Muscle of leg (tissue), 11 donors: Measurements from ENCODE around the gene PPP1R13B. TPM values are rescaled to one million over a fixed set of nuclear protein-coding genes. Genes with fewer than 3 reads are reported as not detected.

ENCODE experiments used
- DNase-seq: peaks from one replicate; pipeline ENCODE4 v3.0.0; 2013
- H3K27ac ChIP-seq: one replicate; pipeline ENCODE4 v1.5.1; 2013; ENCODE audit warnings: mild to moderate bottlenecking, low read length, control low read depth
- H3K27me3 ChIP-seq: one replicate; pipeline ENCODE4 v1.6.1; 2013; ENCODE audit warnings: low read length; ENCODE audit not compliant: control insufficient read depth, insufficient read depth
- H3K36me3 ChIP-seq: one replicate; pipeline ENCODE4 v1.6.1; 2013; ENCODE audit warnings: low read length; ENCODE audit not compliant: control insufficient read depth, insufficient read depth
- H3K4me1 ChIP-seq: one replicate; pipeline ENCODE4 v1.6.1; 2013; ENCODE audit warnings: low read length; ENCODE audit not compliant: control insufficient read depth, insufficient read depth
- H3K4me3 ChIP-seq: one replicate; pipeline ENCODE4 v1.5.1; 2013; ENCODE audit warnings: low read length, control low read depth
- H3K9me3 ChIP-seq: replicated peaks from 2 replicates; pipeline ENCODE4 v1.6.1; 2013; ENCODE audit warnings: low read depth, low read length; ENCODE audit not compliant: control insufficient read depth
- WGBS: methylation state at CpG from one replicate; pipeline ENCODE4 v1.1.5; 2013; ENCODE audit warnings: missing lambda C conversion rate; ENCODE audit not compliant: insufficient coverage; 5-methylcytosine and 5-hydroxymethylcytosine counted together
- polyA plus RNA-seq, 8 donors: library from polyadenylated mRNA; unstranded; fragments of 120-200 nt; gene quantifications; one replicate each; pipeline versions ENCODE4 v1.2.1 to v1.2.3, GENCODE V29; 2013; ENCODE audit warnings: inconsistent platforms in 1 of 8, low replicate concordance in 1 of 8; ENCODE audit not compliant: insufficient read length in 8 of 8, insufficient read depth in 1 of 8
- total RNA-seq: library from RNA; stranded (reverse); fragments of 120-200 nt; gene quantifications from one replicate; pipeline ENCODE4 v1.2.4, GENCODE V29; 2013

The PPP1R13B gene
- total and polyA plus RNA-seq, 9 donors = 6.2 to 13.6 (median 9.1) TPM

DNA sequence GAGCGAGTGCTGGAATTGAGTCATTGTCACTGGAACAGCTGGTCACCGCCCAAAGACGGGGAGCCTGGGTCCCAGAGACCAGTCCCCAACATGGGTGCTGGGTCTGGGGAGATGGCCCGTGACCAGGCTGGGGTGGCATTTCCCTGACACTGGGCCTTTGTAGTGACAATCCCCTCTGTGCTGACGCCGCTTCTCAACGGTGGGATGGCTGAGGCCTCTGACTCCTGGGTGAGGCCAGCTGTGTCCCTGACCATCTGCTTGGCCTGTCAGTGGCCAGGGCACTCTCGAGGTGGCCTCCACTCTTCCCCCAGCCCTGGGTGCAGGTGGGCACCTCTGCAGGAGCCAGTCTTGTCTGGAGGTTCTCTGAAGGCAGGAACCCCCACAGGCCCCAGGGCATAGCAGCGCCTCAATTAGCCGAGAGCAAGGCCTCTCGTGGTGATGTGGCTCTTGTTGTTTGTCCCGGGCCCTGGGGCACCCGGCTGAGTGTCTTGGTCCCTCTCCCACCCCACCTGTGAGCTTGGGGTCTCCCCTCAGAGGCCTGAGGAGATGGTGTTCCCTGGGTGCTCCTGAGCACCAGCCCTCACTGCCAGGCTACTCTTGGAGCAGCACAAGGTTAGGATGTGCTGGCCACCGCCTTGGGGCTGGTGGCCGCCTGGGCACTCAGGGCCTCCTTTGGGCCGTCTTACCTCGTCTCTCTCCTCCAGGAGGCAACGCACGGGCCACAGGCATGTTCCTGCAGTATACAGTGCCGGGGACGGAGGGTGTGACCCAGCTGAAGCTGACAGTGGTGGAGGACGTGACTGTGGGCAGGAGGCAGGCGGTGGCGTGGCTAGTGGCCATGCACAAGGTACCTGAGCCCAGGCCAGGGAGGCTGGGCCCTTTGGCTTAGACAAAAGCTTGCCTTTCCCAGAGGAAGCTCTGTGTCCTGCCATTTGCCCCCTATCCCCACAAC is 115.2 kb downstream of the PPP1R13B start:
- Histone ChIP-seq H3K27ac (no peak overlapping the region), H3K4me1 (peaks cover 17% of the 10 kb centered on the region), H3K36me3 (peaks cover 66% of the 10 kb centered on the region), H3K4me3 (no peak overlapping the region), H3K27me3 (no peaks in the 10 kb centered on the region), H3K9me3 (no peaks in the 10 kb centered on the region)
- WGBS = 91% methylated on average over 20 of the region's 24 CpGs
- no peak for DNase-seq

DNA sequence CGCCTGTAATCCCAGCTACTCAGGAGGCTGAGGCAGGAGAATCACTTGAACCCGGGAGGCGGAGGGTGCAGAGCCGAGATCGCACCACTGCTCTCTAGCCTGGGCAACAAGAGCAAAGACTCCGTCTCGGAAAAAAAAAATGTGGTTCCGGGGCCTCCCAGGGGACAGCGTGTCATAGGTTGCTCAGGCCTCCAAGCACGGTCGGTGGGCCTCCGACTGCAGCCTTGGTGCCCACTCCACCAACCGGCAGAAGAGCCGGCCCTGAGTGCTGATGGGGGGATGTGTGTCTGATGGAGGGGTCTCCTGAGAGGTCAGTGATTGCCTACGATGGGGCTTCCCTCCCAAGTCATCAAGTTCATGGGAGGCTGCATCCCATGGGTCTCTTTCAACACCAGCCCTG is 115.9 kb downstream of the PPP1R13B start:
- H3K27me3 ChIP-seq = no peaks in the 10 kb centered on the region
- H3K4me3 ChIP-seq = no peak overlapping the region
- no peak overlapping the region for H3K27ac ChIP-seq
- peaks cover 66% of the 10 kb centered on the region for H3K36me3 ChIP-seq
- WGBS = 91% methylated on average over 13 of the region's 15 CpGs
- no peak for DNase-seq
- no peaks in the 10 kb centered on the region for H3K9me3 ChIP-seq
- peaks cover 15% of the 10 kb centered on the region for H3K4me1 ChIP-seq

DNA sequence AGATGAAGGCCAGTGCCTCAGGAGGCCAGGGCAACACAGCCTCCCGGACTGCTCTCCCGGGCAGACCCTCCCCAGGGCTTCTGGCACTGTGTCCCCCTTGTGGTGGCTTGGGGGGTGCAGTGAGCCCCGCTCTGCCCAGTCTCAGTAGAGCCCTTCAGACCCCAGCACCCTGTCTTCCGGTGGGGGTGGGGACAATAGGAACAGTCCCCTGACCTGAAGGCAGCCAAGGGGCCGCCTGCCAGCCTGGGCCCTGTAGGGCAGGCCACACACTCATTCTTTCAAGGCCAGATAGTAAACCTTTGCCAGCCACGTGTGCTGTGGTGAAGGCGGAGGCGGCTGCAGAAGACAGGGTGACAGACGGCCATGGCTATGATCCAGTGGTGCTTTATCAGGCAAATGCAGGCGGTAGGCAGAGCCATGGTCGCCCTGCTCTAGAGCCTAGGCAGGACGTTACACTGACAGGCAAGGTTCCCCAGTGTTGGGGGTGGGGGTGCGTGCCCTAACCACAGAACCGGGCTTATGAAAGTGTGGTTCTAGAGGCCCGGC is 116.8 kb downstream of the PPP1R13B start:
- no peak for DNase-seq
- Histone ChIP-seq H3K4me3 (no peak overlapping the region), H3K9me3 (no peaks in the 10 kb centered on the region), H3K4me1 (peaks cover 8% of the 10 kb centered on the region), H3K27ac (no peak overlapping the region), H3K27me3 (no peaks in the 10 kb centered on the region), H3K36me3 (peaks cover 71% of the 10 kb centered on the region)
- WGBS = 81% methylated on average over 14 of the region's 15 CpGs

DNA sequence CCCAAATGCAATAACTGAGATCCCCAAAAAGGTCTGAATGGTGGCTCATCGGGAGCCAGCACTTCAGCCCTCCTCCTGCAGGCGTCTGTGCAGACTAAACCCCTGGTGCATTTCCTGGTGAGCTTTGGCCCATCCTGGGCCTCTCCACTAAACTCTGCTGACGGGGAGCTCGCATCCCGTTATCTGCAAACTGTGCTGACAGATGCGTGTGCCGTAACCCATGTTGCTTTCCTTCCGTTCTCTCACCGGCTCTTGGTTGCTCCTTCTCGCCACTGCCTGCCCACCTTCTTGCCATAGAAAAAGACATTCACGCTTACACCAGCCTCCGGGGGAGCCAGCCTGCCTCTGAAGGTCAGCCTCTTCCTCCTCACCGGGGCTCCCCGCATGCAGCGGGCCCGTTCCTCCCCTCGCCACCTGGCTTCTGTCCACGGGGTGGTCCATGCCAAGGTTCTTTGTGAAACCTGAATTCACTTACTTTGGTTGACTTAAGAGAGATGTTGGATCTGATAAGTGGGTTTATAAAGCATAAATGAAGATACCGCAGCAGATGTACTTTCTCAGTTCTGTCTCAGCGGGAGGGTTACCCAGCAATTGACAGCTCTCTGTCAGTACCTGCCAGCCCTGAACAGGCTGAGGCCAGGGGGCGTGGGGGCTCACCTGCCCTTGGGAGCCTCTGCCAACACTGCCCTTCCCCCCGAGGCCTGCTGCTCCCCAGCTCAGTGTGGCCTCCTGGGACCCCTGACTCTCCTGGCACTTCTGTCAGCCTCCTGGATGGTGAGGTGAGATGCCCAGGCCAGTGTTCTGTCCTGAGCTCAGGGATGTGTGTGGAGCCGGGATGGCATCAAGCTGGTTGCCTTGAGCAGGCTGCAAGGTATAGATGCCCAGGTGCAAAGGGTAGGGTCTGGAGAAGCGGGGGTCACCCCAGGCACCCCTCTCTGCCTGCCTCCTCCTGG is 117.6 kb downstream of the PPP1R13B start:
- Histone ChIP-seq H3K36me3 (peaks cover 75% of the 10 kb centered on the region), H3K27me3 (no peaks in the 10 kb centered on the region), H3K27ac (no peak overlapping the region), H3K4me3 (no peak overlapping the region), H3K9me3 (no peaks in the 10 kb centered on the region), H3K4me1 (peaks cover 7% of the 10 kb centered on the region)
- 87% methylated on average over 17 of the region's 24 CpGs for WGBS
- no peak for DNase-seq

DNA sequence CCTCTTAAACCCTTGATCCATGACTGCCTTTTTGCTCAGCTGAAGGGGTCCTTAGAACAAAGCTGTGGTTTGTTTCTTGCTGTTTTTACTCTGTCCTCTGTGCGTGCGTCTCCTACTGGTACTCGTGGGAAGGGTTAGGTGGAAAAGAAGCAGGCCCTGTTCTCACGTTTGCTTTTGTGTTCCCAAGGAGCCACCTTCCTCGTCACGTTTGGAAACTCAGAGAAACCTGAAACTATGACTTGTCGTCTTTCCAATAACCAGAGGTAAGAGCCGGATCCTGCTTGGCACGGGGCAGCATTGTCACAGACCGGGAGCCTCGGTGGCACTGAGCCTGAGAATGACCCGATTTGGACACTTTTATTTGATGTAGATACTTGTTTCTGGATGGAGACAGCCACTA is 118.7 kb downstream of the PPP1R13B start:
- no peak for DNase-seq
- no peak overlapping the region for H3K27ac ChIP-seq
- H3K36me3 ChIP-seq = peaks cover 65% of the 10 kb centered on the region
- no peak overlapping the region for H3K4me3 ChIP-seq
- no peaks in the 10 kb centered on the region for H3K9me3 ChIP-seq
- no peaks in the 10 kb centered on the region for H3K27me3 ChIP-seq
- peaks cover 17% of the 10 kb centered on the region for H3K4me1 ChIP-seq
- WGBS = 73% methylated on average over 12 of the region's 12 CpGs

DNA sequence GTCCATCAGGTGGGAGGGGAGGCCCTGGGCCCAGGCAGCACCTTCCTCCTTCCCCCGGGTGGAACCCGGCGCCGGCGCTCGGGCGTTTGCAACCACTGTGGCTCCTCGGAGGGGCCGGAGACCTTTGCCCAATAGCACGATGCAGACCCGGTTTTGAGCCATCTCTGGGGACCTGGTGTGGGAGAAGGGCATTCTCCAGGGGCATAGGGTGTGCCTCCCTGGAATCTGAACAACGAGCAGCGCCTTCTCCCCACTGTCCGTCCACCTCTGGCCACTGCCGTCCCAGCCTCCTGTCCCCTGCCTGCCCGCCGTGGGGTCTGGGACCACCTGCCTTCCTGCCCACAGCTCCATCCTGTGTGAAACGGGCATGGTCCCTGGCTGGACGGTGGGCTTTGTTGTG is 119.2 kb downstream of the PPP1R13B start:
- 88% methylated on average over 9 of the region's 19 CpGs for WGBS
- Histone ChIP-seq H3K4me1 (peaks cover 23% of the 10 kb centered on the region), H3K4me3 (no peak overlapping the region), H3K27me3 (no peaks in the 10 kb centered on the region), H3K36me3 (peaks cover 60% of the 10 kb centered on the region), H3K9me3 (no peaks in the 10 kb centered on the region), H3K27ac (no peak overlapping the region)
- no peak for DNase-seq

DNA sequence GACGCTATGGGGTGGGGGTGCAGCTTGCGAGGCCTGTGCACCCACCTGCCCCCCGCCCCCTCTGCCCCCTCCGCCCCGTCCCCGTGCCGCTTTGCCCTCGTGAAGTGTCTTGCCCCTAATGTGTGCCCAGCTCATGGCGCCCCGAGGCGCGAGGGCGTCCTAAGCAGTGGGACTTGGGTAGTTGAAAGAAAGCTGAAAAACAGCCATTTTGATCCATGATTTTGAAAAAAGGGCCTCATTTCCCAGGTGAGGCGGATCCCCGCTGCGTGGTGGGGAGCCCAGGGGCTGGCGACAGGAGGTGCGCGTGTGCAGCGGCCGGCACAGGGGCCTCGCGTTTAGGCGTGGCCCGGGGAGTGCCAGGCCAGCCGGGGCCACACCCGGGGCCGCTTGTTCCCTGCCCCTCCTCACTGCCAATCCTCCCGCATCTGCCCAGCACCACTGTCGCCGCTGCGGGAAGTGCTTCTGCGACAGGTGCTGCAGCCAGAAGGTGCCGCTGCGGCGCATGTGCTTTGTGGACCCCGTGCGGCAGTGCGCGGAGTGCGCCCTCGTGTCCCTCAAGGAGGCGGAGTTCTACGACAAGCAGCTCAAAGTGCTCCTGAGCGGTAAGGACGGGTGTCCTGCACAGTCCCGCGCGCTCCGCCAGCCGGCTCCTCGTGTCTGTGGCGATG is 119.9 kb downstream of the PPP1R13B start:
- peaks cover 54% of the 10 kb centered on the region for H3K36me3 ChIP-seq
- no peaks in the 10 kb centered on the region for H3K27me3 ChIP-seq
- no peak for DNase-seq
- H3K4me1 ChIP-seq = peaks cover 28% of the 10 kb centered on the region
- no peak overlapping the region for H3K27ac ChIP-seq
- no peak overlapping the region for H3K4me3 ChIP-seq
- 51% methylated on average over 52 of the region's 53 CpGs for WGBS
- no peaks in the 10 kb centered on the region for H3K9me3 ChIP-seq

DNA sequence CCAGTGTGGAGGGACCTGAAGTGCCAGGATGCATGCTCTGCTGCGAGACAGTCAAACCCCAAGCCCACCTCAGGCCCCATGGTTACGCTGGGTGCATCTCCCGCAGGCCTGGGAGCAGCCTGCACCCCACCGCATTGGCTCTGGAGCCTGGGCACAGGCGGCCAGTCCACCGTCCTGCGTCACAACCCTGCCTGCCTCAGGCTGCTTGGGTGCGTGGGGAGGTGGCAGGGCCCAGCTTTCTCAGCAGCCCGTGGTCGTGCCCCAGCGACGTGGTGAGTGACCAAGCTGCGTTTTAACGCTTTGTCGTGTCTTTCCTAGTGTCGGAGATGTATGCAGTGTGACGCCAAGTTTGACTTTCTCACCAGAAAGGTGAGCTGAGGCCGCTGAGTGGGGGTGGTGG is 120.9 kb downstream of the PPP1R13B start:
- DNase-seq = no peak
- WGBS = 95% methylated on average over 17 of the region's 18 CpGs
- Histone ChIP-seq H3K27ac (no peak overlapping the region), H3K4me1 (peaks cover 28% of the 10 kb centered on the region), H3K9me3 (no peaks in the 10 kb centered on the region), H3K27me3 (no peaks in the 10 kb centered on the region), H3K36me3 (peaks cover 45% of the 10 kb centered on the region), H3K4me3 (no peak overlapping the region)

DNA sequence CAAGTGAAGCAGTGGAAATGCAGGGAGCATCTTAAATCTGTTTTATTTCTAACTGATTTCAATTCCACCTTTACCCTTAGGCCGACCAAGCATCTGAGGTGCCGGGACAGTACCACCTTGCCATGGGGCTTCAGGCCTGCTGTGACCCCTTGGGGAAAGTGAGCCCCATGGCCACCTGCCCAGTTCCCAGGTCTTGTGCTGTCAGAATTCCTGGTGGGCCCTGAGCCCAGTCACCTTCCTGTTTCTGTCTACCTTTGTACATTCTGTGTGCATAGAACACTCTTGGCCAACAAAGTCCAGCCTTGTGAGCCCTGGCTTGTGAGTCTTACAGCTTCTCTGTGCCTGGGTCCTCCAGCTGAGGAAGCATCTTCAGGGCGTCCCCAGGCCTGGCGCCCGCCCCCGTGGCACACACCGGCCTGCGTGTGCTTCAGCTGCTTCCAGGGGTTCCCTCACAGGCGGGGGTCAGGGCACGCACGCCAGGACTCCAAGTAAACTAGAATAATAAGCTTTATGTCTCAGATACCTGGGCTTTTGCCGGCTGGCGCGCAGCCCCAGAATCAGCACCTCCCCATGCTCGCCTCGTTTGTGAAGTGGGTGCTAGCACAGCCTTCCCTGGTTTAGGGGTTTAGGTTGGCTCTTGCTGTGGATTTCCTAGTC is 121.5 kb downstream of the PPP1R13B start:
- Histone ChIP-seq H3K9me3 (no peaks in the 10 kb centered on the region), H3K4me3 (no peak overlapping the region), H3K27me3 (no peaks in the 10 kb centered on the region), H3K4me1 (peaks cover 28% of the 10 kb centered on the region), H3K27ac (no peak overlapping the region), H3K36me3 (peaks cover 48% of the 10 kb centered on the region)
- 91% methylated on average over 14 of the region's 16 CpGs for WGBS
- no peak for DNase-seq
